Measurements from ENCODE around the gene RAB4B. TPM values are rescaled to one million over a fixed set of nuclear protein-coding genes. Genes with fewer than 3 reads are reported as not detected.
A peak's percentile ranks its signal among the peaks of the same experiment; 100 is the strongest.
"Not testable (repeated sequence)": the region's sequence is repeated elsewhere in the genome, so short reads cannot be mapped to it uniquely, and the experiment has no call there.

RAB4B gene
- polyA plus RNA-seq, 10 donors, result 7.1 to 9.6 (median 8.6) TPM

GRCh38 chr19:40818480-40819399, 40.7 kb downstream of the RAB4B start:
- DNase-seq, result peak in 2 of 3 donors; percentile 64 to 79

- peak in 1 of 3 donors; percentile 61 for DNase-seq
These were observed 41.6 kb downstream of the RAB4B start for GRCh38 chr19:40819479-40820234.

GRCh38 chr19:40822161-40822560, 44.1 kb downstream of the RAB4B start:
- no peak for DNase-seq

DNA sequence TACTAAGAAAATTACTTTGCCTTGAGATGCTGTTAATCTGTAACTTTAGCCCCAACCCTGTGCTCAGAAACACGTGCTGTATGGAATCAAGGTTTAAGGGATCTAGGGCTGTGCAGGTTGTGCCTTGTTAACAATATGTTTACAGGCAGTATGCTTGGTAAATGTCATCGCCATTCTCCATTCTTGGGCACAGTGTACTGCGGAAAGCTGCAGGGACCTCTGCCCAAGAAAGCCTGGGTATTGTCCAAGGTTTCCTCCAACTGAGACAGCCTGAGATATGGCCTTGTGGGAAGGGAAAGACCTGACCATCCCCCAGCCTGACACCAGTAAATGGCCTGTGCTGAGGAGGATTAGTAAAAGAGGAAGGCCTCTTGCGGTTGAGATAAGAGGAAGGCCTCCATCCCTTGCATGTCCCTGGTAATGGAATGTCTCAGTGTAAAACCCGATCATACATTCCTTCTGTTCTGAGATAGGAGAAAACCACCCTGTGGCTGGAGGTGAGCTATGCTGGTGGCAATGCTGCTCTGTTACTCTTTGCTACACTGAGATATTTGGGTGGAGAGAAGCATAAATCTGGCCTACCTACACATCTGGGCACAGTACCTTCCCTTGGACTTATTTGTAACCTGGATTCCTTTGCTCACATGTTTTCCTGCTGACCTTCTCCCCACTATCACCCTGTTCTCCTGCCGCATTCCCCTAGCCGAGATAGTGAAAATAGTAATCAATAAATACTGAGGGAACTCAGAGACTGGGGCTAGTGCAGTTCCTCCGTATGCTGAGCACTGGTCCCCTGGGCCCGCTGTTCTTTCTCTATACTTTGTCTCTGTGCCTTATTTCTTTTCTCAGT, 44.9 kb downstream of the RAB4B start:
- not testable (repeated sequence) for DNase-seq

DNA sequence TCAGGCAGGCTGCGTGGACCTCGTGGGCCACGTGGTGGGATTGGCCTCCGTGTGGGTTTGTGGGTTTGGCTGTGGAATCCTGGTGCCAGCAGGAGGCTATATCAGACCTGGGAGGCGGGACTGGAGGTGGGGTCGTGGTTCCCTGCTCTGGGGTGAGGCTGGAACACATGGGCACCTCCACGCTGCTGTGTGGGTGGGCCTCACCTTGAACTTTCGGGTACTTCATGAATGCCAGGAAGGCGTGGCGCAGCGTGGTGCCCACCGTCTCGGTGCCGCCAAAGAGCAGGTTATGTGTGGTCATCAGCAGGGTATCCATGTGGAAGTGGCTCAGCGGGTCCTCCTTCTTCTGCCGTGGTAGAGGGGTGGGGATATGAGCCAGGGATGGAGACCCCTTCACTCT, 46.9 kb downstream of the RAB4B start:
- DNase-seq, result not testable (repeated sequence)

DNA sequence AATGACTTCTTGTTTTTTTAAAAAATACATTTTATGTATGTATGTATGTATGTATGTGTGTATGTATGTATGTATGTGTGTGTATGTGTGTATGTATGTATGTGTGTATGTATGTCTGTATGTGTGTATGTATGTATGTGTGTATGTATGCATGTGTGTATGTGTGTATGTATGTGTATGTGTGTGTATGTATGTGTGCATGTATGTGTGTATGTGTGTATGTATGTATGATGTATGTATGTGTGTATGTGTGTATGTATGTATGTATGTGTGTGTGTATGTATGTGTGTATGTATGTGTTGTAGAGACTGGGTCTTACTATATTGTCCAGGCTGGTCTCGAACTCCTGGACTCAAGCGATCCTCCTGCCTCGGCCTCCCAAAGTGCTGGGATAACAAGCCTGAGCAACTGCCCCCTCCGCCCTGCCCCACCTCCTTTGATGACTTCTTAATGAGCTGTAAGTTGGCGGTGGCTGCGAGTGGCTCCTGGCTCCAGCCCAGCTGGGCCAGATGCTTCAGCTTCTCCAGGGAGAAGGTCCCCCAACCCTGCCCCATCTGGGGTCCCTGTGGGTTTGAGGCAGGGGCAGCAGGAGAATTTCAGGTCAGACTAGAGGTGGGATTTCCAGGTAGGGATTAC, 47.5 kb downstream of the RAB4B start:
- not testable (repeated sequence) for DNase-seq

GRCh38 chr19:40826312-40826698, 48.3 kb downstream of the RAB4B start:
- not testable (repeated sequence) for DNase-seq

DNA sequence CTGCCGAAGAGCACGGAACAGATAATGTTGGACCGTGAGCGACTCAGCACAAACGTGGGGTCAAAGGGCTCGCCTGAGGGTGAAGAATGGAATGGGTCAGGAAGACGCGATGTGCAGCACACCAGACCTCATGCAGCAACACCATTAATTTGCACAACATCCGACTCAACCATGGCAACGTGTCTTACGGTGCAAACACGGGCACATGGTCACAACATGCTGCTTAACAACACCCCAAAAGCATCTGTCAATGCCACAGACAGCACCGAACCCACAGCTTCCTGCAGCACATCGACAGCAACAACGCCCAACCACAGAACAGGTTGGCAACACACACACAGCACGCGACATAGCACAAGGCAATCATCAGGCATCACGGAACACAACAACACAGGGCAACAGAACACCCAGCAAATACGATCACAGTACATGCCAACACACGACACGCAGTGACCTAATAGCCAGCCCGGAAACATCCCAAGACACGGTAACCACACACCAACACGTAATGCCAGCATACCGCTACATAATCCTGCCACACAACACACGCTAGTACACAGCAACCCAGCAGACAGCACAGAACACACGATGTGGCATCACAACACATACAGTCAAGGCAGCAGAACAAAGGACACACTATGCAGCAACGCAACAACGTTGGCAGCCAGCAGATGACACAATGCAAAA, 48.8 kb downstream of the RAB4B start:
- not testable (repeated sequence) for DNase-seq

DNA sequence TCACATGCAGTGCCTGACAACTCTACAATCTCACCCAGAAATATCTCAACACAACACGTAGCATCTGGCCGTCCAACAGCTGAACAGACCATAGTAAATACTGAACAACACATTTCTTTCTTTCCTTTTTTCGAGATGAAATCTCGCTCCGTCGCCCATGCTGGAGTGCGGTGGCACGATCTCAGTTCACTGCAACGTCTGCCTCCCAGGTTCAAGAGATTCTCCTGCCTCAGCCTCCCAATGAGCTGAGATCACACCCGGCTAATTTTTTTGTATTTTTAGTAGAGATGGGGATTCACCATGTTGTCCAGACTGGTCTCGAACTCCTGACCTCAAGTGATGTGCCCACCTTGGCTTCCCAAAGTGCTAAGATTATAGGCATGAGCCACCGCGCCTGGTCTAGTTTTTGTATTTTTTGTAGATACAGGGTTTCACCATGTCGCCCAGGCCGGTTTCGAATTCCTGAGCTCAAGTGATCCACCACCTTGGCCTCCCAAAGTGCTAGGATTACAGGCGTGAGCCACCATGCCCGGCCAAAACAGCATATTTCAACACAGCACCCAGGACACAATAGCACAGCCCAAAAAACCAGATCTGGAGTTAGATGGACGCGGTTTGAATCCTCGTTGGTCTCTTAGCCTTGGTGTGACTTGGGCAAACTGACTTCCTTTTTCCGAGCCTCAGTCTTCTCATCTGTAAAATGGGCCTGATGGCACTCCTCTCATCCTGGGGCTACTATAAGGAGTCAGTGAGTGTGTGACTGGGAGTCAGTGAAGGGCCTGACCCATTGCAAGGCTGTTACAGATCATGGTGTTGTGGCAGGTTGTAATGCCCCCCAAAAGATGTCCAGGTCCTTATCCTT, 49.6 kb downstream of the RAB4B start:
- no peak for DNase-seq

- DNase-seq, result no peak
These were observed 51.2 kb downstream of the RAB4B start for GRCh38 chr19:40829205-40829604.

- not testable (repeated sequence) for DNase-seq
These were observed 52.7 kb downstream of the RAB4B start for GRCh38 chr19:40830741-40831140.

DNA sequence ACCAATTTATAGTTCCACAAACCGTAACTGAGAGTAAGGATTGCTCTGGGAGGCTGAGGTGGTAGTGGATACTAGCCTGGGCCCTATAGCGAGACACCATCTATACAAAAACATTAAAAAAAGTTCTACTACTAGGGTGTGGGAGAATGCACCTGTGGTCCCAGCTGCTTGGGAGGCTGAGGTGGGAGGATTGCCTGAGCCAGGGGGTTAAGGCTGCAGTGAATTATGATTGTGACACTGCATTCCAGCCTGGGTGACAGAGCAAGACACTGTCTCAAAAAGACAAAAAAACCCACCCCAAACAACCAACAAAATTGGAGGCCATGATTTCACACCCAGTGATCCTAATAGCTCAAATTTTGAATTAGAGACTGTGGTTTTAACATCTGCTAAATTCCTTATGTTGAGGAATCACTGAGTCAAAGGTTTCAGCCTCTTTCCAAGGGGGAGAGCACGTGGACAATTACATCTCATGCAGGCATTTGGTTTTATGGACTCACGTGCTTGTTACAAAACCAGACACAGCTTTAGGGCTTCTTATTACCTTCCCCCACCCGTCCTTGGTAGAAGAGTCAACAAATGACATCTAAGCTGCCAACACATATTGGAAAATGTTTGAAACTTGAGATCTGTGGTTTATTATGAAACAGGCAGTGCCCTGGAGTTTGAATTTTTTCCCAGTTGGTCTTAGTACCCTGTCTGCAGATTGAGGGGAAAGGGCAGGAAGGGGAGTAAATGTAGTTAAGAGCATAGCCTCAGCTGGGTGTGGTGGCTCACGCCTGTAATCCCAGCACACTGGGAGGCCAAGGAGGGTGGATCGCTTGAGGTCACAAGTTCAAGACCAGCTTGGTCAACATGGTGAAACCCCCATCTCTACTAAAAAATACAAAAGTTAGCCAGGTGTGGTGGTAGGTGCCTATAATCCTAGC, 53.7 kb downstream of the RAB4B start:
- DNase-seq, result peak in 1 of 3 donors; percentile 78

GRCh38 chr19:40832431-40832790, 54.4 kb downstream of the RAB4B start:
- not testable (repeated sequence) for DNase-seq

DNA sequence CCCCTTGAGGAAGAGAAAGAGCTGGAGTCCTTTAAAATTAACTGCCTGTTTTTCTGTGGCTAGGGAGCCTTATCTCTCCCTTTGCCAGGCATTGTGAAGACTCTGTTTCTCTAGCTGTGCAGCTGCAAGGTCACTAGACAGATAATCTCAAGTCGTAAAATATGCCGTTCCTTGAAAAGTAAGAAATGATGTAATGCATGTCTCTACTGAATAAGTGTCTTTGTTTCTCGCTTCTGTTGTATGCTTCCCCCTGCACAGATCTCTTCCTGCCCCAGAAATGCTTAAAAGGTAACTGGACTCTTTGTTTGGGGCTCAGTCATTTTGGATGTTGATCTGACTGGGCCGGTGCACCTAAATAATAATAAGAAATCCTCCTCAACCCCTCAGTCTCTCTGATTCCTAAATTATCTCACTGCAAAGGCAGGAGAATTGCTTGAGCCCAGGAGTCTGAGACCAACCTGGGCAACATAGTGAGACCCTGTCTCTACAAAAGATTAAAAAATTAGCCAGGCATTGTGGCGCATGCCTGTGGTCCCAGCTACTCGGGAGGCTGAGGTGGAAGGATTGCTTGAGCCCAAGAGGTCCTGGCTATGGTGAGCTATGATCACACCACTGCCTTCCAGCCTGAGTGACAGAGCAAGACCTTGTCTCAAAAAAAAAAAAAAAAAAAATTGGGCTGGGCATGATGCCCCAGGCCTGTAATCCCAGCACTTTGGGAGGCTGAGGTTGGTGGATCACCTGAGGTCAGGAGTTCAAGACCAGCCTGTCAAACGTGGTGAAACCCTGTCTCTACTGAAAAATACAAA, 55.9 kb downstream of the RAB4B start:
- peak in 1 of 3 donors; percentile 28 for DNase-seq

- DNase-seq, result no peak
These were observed 58.8 kb downstream of the RAB4B start for GRCh38 chr19:40836754-40837429.

DNA sequence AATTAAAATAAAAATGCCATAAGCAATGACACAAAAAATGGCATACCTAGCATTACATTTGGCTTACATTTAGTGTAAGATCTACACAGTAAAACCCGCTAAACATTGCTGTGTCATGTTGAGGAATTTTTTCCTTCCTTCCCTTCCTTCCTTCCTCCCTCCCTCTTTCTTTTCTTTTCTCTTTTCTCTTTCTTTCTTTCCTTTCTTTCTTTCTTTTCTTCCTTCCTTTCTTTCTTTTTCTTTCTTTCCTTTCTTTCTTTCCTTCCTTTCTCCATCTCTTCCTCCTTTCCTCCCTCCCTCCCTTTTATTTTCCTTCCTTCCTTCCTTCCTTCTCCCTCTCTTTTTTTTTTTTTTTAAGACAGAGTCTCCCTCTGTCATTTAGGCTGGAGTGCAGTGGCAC, 60.4 kb downstream of the RAB4B start:
- not testable (repeated sequence) for DNase-seq

DNA sequence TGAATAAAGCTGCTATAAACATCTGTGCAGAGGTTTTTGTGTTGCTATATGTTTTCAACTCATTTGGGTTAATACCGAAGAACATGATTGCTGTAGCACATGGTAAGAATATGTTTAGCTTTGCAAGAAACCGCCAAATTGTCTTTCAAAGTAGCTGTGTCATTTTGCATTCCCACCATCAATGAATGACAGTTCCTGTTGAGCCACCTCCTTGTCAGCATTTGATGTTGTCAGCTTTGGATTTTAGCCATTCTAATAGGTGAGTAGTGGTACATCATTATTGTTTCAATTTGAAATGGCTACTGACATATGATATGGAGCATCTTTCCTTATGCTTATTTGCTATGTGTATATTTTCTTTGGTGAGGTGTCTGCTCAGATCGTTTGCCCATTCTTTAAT, 64.0 kb downstream of the RAB4B start:
- DNase-seq, result not testable (repeated sequence)
